Activated naive CD8-positive, alpha-beta T cell treated with anti-CD3 and anti-CD28 coated beads, Interleukin-2, amount 50 U/mL, for 24 hours (primary cell): Measurements from ENCODE around the gene IL27RA.
A peak's percentile ranks its signal among the peaks of the same experiment; 100 is the strongest.
"Not testable (repeated sequence)": the region's sequence is repeated elsewhere in the genome, so short reads cannot be mapped to it uniquely, and the experiment has no call there.

Experiments
- ATAC-seq: fragments of 150-1000 bp; cut with Tn5 transposase; one replicate; pipeline ENCODE4 v1.10.0; 2021
- DNase-seq: peaks from one replicate; pipeline ENCODE4 v3.0.0; 2021
- H3K27ac Mint-ChIP-seq: one replicate; pipeline ENCODE4 v1.8.0; 2021; ENCODE audit warnings: mild to moderate bottlenecking, mixed read lengths
- H3K27me3 Mint-ChIP-seq: one replicate; pipeline ENCODE4 v1.8.0; 2021; ENCODE audit warnings: mixed read lengths
- H3K36me3 Mint-ChIP-seq: one replicate; pipeline ENCODE4 v1.8.0; 2021; ENCODE audit warnings: low read depth, mixed read lengths
- H3K4me1 Mint-ChIP-seq: one replicate; pipeline ENCODE4 v1.8.0; 2021; ENCODE audit warnings: mixed read lengths
- H3K4me3 Mint-ChIP-seq: one replicate; pipeline ENCODE4 v1.8.0; 2021; ENCODE audit warnings: mild to moderate bottlenecking, moderate library complexity, mixed read lengths
- H3K9me3 Mint-ChIP-seq: one replicate; pipeline ENCODE4 v1.8.0; 2021; ENCODE audit warnings: mixed read lengths

The IL27RA gene

DNA sequence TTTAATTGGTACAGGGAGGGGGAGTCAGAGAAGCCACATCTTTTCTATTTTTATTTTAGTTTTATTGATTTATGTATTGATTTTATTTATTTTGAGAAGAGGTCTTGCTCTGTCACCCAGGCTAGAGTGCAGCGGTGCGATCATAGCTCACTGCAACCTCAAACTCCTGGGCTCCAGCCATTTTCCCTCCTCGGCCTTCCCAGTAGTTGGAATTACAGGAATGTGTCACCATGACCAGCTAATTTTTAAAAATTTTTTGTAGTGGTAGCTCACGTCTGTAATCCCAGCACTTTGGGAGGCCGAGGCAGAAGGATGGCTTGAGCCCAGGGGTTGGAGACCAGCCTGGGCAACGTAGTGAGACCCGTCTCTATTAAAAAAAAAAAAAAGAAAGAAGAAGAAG, 4.1 kb downstream of the IL27RA start:
- no peak overlapping the region for H3K4me3 Mint-ChIP-seq
- peaks cover 30% of the 10 kb centered on the region for H3K36me3 Mint-ChIP-seq
- DNase-seq = no peak
- no peak overlapping the region for H3K27ac Mint-ChIP-seq
- H3K4me1 Mint-ChIP-seq = peaks cover 17% of the 10 kb centered on the region
- H3K9me3 Mint-ChIP-seq = no peaks in the 10 kb centered on the region
- no peak for ATAC-seq
- no peaks in the 10 kb centered on the region for H3K27me3 Mint-ChIP-seq

DNA sequence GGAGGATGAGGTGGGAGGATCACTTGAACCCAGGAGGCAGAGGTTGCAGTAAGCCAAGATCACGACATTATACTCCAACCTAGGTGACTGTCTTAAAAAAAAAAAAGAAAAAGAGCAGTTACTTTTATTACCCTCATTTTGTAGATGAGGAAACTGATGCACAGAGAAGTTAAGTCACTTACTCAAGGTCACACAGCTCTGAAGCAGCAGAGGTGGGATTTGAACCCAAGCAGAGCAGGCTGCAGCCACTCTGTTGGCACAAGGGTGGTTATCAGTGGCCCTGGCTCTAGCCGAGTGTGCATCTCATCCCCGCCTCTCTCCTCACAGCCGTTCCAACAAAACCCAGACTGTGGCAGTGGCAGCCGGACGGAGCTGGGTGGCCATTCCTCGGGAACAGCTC, 7.6 kb downstream of the IL27RA start:
- Mint-ChIP-seq H3K4me3 (no peak overlapping the region), H3K27me3 (no peaks in the 10 kb centered on the region), H3K4me1 (peaks cover 7% of the 10 kb centered on the region), H3K27ac (no peak overlapping the region), H3K36me3 (peaks cover 35% of the 10 kb centered on the region), H3K9me3 (no peaks in the 10 kb centered on the region)
- ATAC-seq (no peak), DNase-seq (no peak)

DNA sequence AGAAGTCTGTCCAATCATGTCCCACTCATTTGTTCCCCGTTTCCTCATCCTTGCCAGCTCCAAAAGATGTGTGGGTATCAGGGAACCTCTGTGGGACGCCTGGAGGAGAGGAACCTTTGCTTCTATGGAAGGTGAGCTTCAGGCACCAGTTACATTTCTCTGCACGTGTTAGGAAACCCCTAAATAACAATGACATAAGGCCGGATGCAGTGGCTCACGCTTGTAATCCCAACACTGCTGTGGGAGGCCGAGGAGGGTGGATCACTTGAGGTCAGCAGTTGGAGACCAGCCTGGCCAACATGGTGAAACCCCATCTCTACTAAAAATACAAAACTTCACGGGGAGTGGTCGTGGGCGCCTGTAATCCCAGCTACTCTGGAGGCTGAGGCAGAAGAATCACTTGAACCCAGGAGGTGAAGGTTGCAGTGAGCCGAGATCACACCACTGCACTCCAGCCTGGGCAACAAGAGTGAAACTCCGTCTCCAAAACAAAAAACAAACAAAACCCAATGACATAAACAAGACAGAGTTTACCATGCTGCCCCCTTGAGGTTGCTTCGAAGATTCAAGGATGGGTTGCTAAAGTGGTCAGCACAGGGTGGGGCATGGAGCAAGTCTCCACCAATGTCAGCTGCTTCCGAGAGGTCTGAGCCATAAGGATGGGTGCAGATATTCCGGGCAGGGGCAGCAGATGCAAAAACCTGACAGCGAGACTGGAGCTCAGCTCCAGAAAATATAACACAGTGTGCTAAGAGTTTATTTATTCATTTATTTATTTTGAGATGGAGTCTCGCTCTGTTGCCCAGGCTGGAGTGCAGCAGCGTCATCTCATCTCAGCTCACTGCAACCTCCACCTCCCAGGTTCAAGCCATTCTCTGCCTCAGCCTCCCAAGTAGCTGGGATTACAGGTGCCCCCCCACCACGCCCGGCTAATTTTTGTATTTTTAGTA, 11.4 kb downstream of the IL27RA start:
- H3K27me3 Mint-ChIP-seq, ATAC-seq, DNase-seq, H3K9me3 Mint-ChIP-seq, H3K4me1 Mint-ChIP-seq, H3K4me3 Mint-ChIP-seq: not testable (repeated sequence)
- Mint-ChIP-seq H3K27ac (peak overlapping the region; percentile 42), H3K36me3 (peaks cover 37% of the 10 kb centered on the region)

DNA sequence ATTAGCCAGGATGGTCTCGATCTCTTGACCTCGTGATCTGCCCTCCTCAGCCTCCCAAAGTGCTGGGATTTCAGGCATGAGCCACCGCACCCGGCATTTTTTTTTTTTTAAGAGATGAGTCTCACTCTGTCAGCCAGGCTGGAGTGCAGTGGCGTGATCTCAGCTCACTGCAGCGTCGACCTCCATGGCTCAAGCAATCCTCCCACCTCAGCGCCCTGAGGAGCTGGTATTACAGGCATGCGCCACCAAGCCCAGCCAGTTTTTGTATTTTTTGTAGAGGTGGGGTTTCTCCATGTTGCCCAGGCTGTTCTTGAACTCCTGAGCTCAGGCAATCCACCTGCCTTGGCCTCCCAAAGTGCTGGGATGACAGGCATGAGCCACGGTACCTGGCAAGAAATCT, 16.3 kb downstream of the IL27RA start:
- not testable (repeated sequence) for H3K27me3 Mint-ChIP-seq

DNA sequence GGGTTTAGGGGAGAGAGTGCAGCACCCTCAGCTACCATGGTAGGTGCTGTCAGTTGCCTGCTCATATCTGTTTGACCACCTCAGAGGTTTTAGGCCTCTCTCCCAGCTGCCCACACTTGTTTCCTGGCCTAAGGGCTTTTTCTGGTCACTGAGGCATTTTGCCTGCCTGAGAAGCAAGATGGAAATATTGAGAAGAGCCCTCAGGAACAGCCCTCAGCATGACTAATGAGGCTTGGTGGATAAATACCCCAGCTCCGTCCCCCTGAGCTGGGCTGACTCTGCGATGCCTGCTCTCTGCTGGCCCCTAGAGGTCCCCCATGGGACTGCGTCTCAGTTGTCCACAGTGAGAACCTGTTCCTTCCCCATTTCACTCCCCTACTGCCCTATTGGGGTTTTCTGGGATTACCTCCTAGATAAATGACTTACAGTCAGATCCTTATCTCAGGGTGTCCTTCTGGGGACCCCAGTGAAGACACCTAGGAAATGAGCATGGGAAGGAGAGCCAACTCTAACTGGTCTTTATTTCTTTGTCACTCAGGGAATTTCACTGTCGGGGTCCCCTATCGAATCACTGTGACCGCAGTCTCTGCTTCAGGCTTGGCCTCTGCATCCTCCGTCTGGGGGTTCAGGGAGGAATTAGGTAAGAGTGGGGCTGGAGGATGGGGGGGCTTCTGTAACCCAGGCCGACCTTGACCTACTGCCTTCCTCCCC, 17.0 kb downstream of the IL27RA start:
- Mint-ChIP-seq H3K27ac (no peak overlapping the region), H3K27me3 (no peaks in the 10 kb centered on the region), H3K4me3 (no peak overlapping the region), H3K36me3 (peaks cover 48% of the 10 kb centered on the region), H3K9me3 (no peaks in the 10 kb centered on the region), H3K4me1 (peaks cover 9% of the 10 kb centered on the region)
- DNase-seq (peak; percentile 86), ATAC-seq (peak; percentile 92)

More for the DNA sequence above, 16.3 kb downstream of the IL27RA start:
- H3K4me1 Mint-ChIP-seq, H3K27ac Mint-ChIP-seq, H3K4me3 Mint-ChIP-seq, DNase-seq, H3K9me3 Mint-ChIP-seq, ATAC-seq: not testable (repeated sequence)
- peaks cover 49% of the 10 kb centered on the region for H3K36me3 Mint-ChIP-seq

DNA sequence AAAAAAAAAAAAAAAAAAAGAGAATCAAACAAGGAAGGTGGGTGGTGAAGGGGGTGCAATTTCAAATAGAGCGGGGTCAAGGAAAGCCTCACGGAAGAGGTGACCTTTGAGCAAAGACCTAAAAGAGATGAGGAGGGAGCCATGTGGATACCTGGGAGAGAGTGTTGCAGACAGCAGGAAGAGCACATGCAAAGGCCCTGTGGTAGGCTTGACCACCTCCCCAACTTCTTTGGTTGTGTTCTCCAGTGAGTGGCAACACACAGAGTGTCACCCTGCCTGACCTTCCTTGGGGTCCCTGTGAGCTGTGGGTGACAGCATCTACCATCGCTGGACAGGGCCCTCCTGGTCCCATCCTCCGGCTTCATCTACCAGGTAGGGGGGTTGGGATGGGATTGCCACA, 18.9 kb downstream of the IL27RA start:
- H3K4me3 Mint-ChIP-seq = no peak overlapping the region
- peaks cover 9% of the 10 kb centered on the region for H3K4me1 Mint-ChIP-seq
- peaks cover 3% of the 10 kb centered on the region for H3K27me3 Mint-ChIP-seq
- H3K36me3 Mint-ChIP-seq = peaks cover 50% of the 10 kb centered on the region
- no peaks in the 10 kb centered on the region for H3K9me3 Mint-ChIP-seq
- H3K27ac Mint-ChIP-seq = no peak overlapping the region
- ATAC-seq (no peak), DNase-seq (no peak)

DNA sequence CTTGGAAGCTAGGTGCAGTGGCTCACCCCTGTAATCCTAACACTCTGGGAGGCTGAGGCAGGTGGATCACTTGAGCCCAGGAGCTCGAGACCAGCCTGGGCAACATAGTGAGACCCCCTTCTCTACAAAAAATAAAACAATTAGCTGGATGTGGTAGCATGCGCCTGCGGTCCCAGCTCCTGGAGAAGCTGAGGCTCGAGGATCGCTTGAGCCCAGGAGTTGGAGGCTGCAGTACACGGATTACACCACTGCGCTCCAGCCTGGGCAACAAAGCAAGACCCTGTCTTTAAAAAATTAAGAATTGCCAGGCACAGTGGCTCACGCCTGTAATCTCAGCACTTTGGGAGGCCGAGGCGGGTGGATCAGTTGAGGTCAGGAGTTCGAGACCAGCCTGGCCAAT, 19.4 kb downstream of the IL27RA start:
- DNase-seq, H3K27ac Mint-ChIP-seq, H3K27me3 Mint-ChIP-seq, H3K4me1 Mint-ChIP-seq, ATAC-seq, H3K9me3 Mint-ChIP-seq, H3K4me3 Mint-ChIP-seq: not testable (repeated sequence)
- H3K36me3 Mint-ChIP-seq = peaks cover 47% of the 10 kb centered on the region

DNA sequence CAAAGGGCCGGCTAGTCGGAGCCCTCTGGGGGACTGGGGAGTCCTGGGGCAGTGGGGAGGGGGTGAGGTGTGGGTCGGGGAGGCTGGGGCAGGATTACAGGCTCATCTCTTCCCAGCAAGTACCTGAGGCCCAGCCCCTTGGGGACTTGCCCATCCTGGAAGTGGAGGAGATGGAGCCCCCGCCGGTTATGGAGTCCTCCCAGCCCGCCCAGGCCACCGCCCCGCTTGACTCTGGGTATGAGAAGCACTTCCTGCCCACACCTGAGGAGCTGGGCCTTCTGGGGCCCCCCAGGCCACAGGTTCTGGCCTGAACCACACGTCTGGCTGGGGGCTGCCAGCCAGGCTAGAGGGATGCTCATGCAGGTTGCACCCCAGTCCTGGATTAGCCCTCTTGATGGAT, 20.4 kb downstream of the IL27RA start:
- no peak overlapping the region for H3K4me3 Mint-ChIP-seq
- peaks cover 9% of the 10 kb centered on the region for H3K4me1 Mint-ChIP-seq
- DNase-seq = no peak
- H3K27ac Mint-ChIP-seq = no peak overlapping the region
- no peak for ATAC-seq
- peaks cover 6% of the 10 kb centered on the region for H3K27me3 Mint-ChIP-seq
- no peaks in the 10 kb centered on the region for H3K9me3 Mint-ChIP-seq
- peaks cover 40% of the 10 kb centered on the region for H3K36me3 Mint-ChIP-seq

DNA sequence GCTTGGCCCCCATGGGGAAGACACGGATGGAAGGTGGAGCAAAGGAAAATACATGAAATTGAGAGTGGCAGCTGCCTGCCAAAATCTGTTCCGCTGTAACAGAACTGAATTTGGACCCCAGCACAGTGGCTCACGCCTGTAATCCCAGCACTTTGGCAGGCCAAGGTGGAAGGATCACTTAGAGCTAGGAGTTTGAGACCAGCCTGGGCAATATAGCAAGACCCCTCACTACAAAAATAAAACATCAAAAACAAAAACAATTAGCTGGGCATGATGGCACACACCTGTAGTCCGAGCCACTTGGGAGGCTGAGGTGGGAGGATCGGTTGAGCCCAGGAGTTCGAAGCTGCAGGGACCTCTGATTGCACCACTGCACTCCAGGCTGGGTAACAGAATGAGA, 20.9 kb downstream of the IL27RA start:
- H3K36me3 Mint-ChIP-seq = peaks cover 38% of the 10 kb centered on the region
- ATAC-seq = no peak
- H3K9me3 Mint-ChIP-seq = no peaks in the 10 kb centered on the region
- no peak overlapping the region for H3K4me3 Mint-ChIP-seq
- no peak for DNase-seq
- H3K27ac Mint-ChIP-seq = no peak overlapping the region
- peaks cover 10% of the 10 kb centered on the region for H3K27me3 Mint-ChIP-seq
- peaks cover 8% of the 10 kb centered on the region for H3K4me1 Mint-ChIP-seq

DNA sequence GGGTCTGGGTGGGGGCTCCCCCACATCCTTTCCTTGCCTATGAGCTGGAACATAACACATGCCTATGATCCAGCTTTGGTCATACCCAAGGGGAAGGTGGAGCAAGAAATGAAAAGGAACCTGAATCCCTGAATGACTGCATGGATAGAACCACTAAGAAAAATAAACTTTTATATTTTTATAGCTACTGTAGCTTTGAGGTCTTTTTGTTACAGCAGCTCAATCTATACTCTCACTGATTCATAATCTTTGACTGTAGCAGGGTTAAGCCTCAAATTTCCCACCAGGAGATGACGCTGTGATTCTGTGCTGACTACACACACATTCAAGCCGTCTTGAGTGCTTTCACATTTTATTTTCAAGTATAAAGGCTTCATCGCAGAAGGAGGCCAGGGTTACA, 21.5 kb downstream of the IL27RA start:
- H3K27ac Mint-ChIP-seq = no peak overlapping the region
- H3K9me3 Mint-ChIP-seq = no peaks in the 10 kb centered on the region

DNA sequence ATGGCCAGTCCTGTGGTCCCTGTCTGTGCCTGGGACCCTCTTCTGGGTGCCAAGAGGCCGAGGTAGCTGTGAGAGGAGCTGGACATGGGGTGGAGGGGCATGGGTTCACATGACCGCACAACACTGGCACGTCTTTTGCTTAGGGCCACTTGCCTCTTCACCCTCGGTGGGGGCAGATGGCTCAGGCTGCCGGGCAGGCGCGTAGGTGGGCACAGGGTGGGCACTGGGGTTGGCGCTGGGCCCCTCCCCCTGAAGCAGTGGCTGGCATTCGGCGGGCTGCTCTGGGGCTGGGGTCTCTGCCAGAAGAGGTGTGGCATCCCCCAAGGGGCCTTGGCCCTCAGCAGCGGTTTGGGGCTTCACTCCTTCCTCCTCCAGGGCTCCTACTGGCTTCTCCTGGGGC, 21.9 kb downstream of the IL27RA start:
- DNase-seq (no peak), ATAC-seq (no peak)
- no peak overlapping the region for H3K4me3 Mint-ChIP-seq

More for the DNA sequence above, 21.5 kb downstream of the IL27RA start:
- ATAC-seq = no peak
- peaks cover 36% of the 10 kb centered on the region for H3K36me3 Mint-ChIP-seq
- peaks cover 13% of the 10 kb centered on the region for H3K4me1 Mint-ChIP-seq
- no peak for DNase-seq
- H3K4me3 Mint-ChIP-seq = no peak overlapping the region
- peaks cover 14% of the 10 kb centered on the region for H3K27me3 Mint-ChIP-seq

DNA sequence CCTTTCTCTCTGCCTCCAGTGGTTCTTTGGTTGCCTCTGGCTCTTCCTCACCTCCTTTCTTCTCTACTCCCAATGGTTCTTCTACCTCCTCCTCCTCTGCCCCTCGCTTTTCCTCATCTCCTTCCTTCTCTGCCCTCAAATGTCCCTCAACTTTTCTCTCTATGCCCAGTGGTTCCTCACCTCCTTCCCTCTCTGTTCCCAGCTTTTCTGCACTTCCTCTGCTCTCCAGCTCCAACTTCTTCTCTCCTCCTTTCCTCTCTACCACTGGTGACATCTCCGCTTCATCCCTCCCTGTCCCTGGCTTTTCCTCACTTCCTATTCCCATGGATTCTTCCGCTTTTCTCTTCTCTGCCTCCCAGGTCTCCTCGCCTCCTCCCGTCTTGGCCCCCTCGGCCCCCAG, 22.5 kb downstream of the IL27RA start:
- peaks cover 25% of the 10 kb centered on the region for H3K27me3 Mint-ChIP-seq
- no peak overlapping the region for H3K4me3 Mint-ChIP-seq
- DNase-seq = no peak
- no peaks in the 10 kb centered on the region for H3K9me3 Mint-ChIP-seq
- H3K36me3 Mint-ChIP-seq = peaks cover 28% of the 10 kb centered on the region
- ATAC-seq = no peak
- H3K27ac Mint-ChIP-seq = no peak overlapping the region
- peaks cover 17% of the 10 kb centered on the region for H3K4me1 Mint-ChIP-seq

More for the DNA sequence above, 21.9 kb downstream of the IL27RA start:
- Mint-ChIP-seq H3K36me3 (peaks cover 33% of the 10 kb centered on the region), H3K27me3 (peaks cover 19% of the 10 kb centered on the region), H3K4me1 (peaks cover 14% of the 10 kb centered on the region), H3K27ac (no peak overlapping the region), H3K9me3 (no peaks in the 10 kb centered on the region)

DNA sequence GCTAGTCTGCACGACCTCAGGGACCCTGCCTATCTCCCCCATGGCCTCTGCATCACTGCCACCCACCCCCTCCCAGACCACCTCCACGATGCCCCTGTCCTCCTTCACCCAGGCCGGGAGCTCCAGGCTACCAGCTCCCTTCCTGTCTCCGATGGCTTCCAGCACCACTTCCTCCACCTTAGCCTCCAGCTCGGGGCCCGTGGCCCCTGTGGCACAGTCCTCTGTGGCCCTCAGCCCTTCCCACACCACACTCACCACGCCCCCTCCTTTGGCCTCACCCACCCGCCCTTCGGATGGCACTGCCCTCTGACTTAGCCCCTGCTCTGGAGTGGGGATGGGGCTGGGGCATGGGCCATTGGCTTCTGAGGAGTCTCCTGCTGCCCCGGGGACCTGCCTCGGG, 23.2 kb downstream of the IL27RA start:
- no peak overlapping the region for H3K27ac Mint-ChIP-seq
- no peak overlapping the region for H3K4me3 Mint-ChIP-seq
- DNase-seq (no peak), ATAC-seq (no peak)
- no peaks in the 10 kb centered on the region for H3K9me3 Mint-ChIP-seq
- peaks cover 19% of the 10 kb centered on the region for H3K4me1 Mint-ChIP-seq
- peaks cover 26% of the 10 kb centered on the region for H3K36me3 Mint-ChIP-seq
- H3K27me3 Mint-ChIP-seq = peaks cover 30% of the 10 kb centered on the region

DNA sequence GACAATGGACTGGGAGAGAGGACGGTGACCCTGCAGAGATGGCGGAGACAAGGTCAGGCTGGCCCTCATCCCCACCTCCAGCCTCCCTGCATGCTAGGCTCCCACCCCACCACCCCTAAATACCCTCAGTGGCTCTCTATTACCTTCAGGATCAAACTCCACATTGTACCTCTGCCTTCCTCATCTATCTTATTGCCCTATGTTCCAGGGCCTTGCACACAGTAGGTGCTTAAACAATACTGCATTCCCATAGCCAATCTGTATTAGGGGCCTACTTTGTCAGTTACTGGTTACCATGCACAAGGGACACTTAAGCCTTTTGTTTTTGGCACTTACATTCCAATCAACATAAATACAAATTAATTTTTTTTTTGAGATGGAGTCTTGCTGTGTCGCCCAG, 23.8 kb downstream of the IL27RA start:
- H3K4me1 Mint-ChIP-seq = peaks cover 19% of the 10 kb centered on the region
- no peak overlapping the region for H3K4me3 Mint-ChIP-seq
- DNase-seq (no peak), ATAC-seq (no peak)
- H3K36me3 Mint-ChIP-seq = peaks cover 21% of the 10 kb centered on the region
- no peaks in the 10 kb centered on the region for H3K9me3 Mint-ChIP-seq
- H3K27ac Mint-ChIP-seq = no peak overlapping the region
- H3K27me3 Mint-ChIP-seq = peaks cover 34% of the 10 kb centered on the region

DNA sequence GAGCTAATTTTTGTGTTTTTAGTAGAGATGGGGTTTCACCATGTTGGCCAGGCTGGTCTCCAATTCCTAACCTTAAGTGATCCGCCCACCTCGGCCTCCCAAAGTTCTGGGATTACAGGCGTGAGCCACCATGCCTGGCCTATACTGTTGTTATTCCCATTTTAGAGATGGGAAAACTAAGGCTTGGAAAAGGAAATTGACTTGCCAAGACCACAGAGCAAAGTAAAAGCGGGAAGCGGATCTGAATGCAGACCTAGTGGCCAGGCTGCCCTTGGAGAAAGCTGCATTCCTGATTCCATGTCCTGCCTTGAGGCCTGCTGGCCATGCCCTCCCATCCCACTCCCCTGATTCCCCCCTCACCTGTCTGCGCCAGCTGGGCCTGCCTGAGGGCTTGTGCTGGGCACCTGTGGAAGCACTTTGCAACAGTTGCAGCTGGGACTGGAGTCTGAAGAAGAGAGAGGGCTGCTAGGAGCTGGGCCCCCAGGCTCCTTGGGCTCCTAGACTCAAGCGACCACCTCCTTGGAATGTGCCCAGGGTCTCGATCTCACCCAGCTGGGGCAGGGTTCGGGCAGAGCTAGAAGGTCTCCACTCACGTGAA, 24.6 kb downstream of the IL27RA start:
- no peak overlapping the region for H3K27ac Mint-ChIP-seq
- H3K9me3 Mint-ChIP-seq = no peaks in the 10 kb centered on the region
- no peak for ATAC-seq
- H3K27me3 Mint-ChIP-seq = peaks cover 39% of the 10 kb centered on the region
- no peak for DNase-seq
- no peak overlapping the region for H3K4me3 Mint-ChIP-seq
- H3K4me1 Mint-ChIP-seq = peaks cover 19% of the 10 kb centered on the region
- H3K36me3 Mint-ChIP-seq = peaks cover 17% of the 10 kb centered on the region
